ENCODE results near the gene RNF212.

Gene RNF212

GRCh38 chr4:1113311-1114009 lies at the start of gene RNF212:
RNF212 (minus strand) TSS chr4:1113564; CDS start chr4:1113464, 100 bp downstream.
- TF ChIP-seq, protein P1, sequence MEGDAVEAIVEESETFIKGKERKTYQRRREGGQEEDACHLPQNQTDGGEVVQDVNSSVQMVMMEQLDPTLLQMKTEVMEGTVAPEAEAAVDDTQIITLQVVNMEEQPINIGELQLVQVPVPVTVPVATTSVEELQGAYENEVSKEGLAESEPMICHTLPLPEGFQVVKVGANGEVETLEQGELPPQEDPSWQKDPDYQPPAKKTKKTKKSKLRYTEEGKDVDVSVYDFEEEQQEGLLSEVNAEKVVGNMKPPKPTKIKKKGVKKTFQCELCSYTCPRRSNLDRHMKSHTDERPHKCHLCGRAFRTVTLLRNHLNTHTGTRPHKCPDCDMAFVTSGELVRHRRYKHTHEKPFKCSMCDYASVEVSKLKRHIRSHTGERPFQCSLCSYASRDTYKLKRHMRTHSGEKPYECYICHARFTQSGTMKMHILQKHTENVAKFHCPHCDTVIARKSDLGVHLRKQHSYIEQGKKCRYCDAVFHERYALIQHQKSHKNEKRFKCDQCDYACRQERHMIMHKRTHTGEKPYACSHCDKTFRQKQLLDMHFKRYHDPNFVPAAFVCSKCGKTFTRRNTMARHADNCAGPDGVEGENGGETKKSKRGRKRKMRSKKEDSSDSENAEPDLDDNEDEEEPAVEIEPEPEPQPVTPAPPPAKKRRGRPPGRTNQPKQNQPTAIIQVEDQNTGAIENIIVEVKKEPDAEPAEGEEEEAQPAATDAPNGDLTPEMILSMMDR (IDR thresholded peaks at IDR 0.05; ENCODE audit: extremely low read depth, insufficient read depth, missing control alignments): no peak
- DNase-seq (ENCODE audit: low spot score): no peak
- in situ Hi-C loops (cut with MboI; ENCODE audit: low pct_unique_long_range_greater_than_20kb, low sequenced_read_pairs, unreplicated experiment): no loop called here

- in situ Hi-C loops (cut with MboI; ENCODE audit: low pct_unique_long_range_greater_than_20kb, low sequenced_read_pairs, unreplicated experiment): no loop called here
- DNase-seq (ENCODE audit: low spot score): no peak
- TF ChIP-seq, protein P1 (IDR thresholded peaks at IDR 0.05; ENCODE audit: extremely low read depth, insufficient read depth, missing control alignments): no peak
Observed at GRCh38 chr4:1160351-1160750, 47.0 kb upstream of the RNF212 start.

DNA sequence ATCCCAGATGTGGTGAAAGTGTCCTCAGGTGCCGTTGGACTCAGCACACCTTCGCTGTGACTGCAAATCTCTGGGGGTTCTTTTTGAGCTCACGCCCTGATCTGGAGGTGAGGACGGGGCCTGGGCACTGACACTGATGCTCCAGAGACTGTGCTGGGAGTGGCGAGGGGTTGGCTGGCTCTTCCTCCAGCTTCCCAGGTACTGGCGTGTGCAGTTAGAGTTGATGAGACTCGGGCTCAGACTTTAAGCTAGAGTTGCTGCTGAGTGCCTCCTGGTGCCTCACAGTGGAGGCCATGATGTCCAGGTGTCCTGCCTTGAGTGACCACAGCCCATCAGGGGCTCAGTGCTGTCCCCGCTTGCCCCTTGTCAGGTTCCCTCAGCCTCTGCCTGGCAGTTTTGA lies 42.7 kb upstream of the RNF212 start:
- TF ChIP-seq, protein P1 (IDR thresholded peaks at IDR 0.05; ENCODE audit: extremely low read depth, insufficient read depth, missing control alignments): no peak
- in situ Hi-C loops (cut with MboI; ENCODE audit: low pct_unique_long_range_greater_than_20kb, low sequenced_read_pairs, unreplicated experiment): no loop called here
- no peak for DNase-seq (ENCODE audit: low spot score)

DNA sequence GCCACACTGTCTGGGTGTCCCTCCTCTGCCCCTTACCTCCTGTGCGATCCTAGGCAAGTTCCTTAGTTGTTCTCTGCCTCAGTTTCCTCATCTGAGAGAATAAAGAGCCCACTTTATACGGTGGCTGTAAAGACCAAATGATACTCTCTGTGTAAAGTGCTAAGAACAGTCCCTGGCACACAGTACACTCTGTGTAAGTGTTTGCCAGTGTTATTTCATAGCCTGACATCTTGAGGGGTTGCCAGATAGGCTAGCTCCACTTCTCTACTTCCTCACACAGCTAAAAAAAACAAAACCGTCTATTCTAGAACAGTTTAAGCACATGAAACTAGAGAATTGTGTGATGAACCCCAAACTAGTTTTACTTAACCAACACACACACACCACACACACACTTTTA lies 42.0 kb upstream of the RNF212 start:
- in situ Hi-C loops (cut with MboI; ENCODE audit: low pct_unique_long_range_greater_than_20kb, low sequenced_read_pairs, unreplicated experiment): no loop called here
- DNase-seq (ENCODE audit: low spot score): no peak
- TF ChIP-seq, protein P1 (IDR thresholded peaks at IDR 0.05; ENCODE audit: extremely low read depth, insufficient read depth, missing control alignments): no peak

DNA sequence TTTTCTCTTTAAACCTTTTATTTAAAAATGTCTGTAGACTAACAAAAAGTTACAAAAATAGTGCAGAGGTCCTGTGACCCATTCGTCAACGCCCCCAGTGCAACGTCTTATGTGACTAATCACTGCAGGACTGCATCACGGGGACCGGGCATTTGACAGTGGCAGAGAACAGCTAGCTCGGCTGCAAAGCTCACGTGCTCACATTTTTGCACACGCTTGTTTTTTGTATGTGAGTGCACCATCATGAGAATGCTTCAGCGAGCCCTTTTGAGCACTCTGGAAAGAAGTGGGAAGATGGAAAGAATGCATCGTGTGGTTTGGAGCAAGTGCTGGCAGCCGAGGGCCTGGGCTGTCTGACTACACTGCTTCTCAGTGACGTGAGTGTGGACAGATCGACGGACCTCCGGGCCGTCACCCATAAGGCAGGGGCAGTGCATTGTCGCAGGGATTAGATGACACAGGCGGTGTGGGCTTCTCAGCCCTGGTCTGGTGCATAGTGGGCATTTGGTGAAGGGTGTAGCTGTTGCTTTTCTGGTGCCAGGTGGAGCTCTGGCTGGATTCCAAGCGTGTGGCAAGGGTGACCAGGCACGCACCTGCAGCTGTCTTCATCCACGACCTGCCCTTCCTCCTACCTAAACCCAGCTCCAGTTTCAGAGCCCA lies 41.3 kb upstream of the RNF212 start:
- TF ChIP-seq, protein P1 (IDR thresholded peaks at IDR 0.05; ENCODE audit: extremely low read depth, insufficient read depth, missing control alignments): no peak
- in situ Hi-C loops (cut with MboI; ENCODE audit: low pct_unique_long_range_greater_than_20kb, low sequenced_read_pairs, unreplicated experiment): no loop called here
- no peak for DNase-seq (ENCODE audit: low spot score)

DNA sequence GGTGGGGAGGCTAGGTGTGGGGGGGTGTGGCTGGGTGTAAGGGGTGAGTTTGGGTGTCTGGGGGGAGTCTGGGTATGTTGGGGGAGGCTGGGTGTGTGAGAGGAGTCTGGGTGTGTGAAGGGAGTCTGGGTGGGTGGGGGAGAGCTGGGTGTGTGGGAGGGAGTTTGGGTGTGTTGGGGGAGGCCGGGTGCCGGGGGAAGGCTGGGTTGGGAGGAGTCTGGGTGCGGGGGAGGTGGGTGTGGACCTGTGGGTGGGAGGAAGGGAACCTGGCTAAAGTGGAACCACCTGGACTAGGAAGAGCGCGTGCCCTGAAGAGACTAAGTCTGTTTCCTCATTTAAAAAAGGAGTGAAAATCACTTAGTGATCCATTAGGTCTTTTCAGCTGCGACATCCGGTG lies 40.8 kb upstream of the RNF212 start:
- DNase-seq (ENCODE audit: low spot score): no peak
- in situ Hi-C loops (cut with MboI; ENCODE audit: low pct_unique_long_range_greater_than_20kb, low sequenced_read_pairs, unreplicated experiment): no loop called here
- TF ChIP-seq, protein P1 (IDR thresholded peaks at IDR 0.05; ENCODE audit: extremely low read depth, insufficient read depth, missing control alignments): no peak
